C4-2B (cell line): ENCODE measurements around the gene EXPH5.

Experiments used
- ZFX ChIP-seq: fragments of 450-650 bp; IDR thresholded peaks from 2 replicates; pipeline ENCODE4 v1.6.1; 2017
- TF ChIP-seq, protein P1 (sequence below): fragments of 450-650 bp; conservative IDR thresholded peaks from 2 replicates; pipeline ENCODE4 v1.5.1; 2017; ENCODE audit warnings: mild to moderate bottlenecking

DNA sequence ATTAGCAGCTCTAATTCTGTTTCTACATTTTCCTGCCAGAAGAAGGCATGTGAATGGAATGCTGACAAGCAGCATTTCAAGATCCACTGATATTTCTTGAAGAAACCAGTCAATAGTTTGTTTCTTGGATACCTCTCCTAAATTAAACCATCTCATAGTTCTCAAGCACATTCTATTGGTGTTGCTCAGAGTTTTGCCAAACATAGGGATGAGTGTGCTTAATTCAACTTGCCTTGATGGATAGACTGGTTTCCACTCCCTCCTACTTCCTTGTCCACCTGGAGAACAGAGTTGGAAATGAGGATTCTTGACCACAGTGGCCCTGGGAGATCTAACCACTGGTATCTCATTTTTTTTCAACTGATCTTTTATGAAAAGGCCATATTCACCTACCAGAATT is 41.5 kb upstream of the EXPH5 start:
- TF ChIP-seq, protein P1, sequence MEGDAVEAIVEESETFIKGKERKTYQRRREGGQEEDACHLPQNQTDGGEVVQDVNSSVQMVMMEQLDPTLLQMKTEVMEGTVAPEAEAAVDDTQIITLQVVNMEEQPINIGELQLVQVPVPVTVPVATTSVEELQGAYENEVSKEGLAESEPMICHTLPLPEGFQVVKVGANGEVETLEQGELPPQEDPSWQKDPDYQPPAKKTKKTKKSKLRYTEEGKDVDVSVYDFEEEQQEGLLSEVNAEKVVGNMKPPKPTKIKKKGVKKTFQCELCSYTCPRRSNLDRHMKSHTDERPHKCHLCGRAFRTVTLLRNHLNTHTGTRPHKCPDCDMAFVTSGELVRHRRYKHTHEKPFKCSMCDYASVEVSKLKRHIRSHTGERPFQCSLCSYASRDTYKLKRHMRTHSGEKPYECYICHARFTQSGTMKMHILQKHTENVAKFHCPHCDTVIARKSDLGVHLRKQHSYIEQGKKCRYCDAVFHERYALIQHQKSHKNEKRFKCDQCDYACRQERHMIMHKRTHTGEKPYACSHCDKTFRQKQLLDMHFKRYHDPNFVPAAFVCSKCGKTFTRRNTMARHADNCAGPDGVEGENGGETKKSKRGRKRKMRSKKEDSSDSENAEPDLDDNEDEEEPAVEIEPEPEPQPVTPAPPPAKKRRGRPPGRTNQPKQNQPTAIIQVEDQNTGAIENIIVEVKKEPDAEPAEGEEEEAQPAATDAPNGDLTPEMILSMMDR: no peak
- no peak for TF ChIP-seq ZFX
